Smooth muscle cell (in vitro differentiated cells): ENCODE results near the gene KRT36. TPM values are rescaled to one million over a fixed set of nuclear protein-coding genes. Genes with fewer than 3 reads are reported as not detected.

Experiments
- DNase-seq: peaks from one replicate; lab custom pipeline; 2025; ENCODE audit not compliant: unreplicated experiment; lab: John Stamatoyannopoulos, UW
- H2AFZ ChIP-seq: fragments of 200-600 bp; sonication (generic); 2 replicates; pipeline ENCODE4 v1.6.0; 2016; ENCODE audit warnings: antibody characterized with exemption, low read depth, mild to moderate bottlenecking
- H3F3A ChIP-seq: fragments of 200-600 bp; sonication (generic); 2 replicates; pipeline ENCODE4 v1.6.0; 2017; ENCODE audit warnings: antibody characterized with exemption, low read depth
- H3K27ac ChIP-seq: fragments of 200-600 bp; sonication (generic); 2 replicates; pipeline ENCODE4 v1.5.1; 2016; ENCODE audit warnings: low read depth, mild to moderate bottlenecking
- H3K27me3 ChIP-seq: fragments of 200-600 bp; sonication (generic); 2 replicates; pipeline ENCODE4 v1.6.1; 2016; ENCODE audit warnings: low read depth, mild to moderate bottlenecking
- H3K36me3 ChIP-seq: fragments of 200-600 bp; sonication (generic); 2 replicates; pipeline ENCODE4 v1.5.1; 2016; ENCODE audit warnings: low read depth
- H3K4me1 ChIP-seq: fragments of 200-600 bp; sonication (generic); 2 replicates; pipeline ENCODE4 v1.5.1; 2016; ENCODE audit warnings: low read depth
- H3K4me2 ChIP-seq: fragments of 200-600 bp; sonication (generic); 2 replicates; pipeline ENCODE4 v1.6.0; 2016; ENCODE audit warnings: mild to moderate bottlenecking
- H3K4me3 ChIP-seq: fragments of 200-600 bp; sonication (generic); 2 replicates; pipeline ENCODE4 v1.5.1; 2016; ENCODE audit warnings: mild to moderate bottlenecking
- H3K79me2 ChIP-seq: fragments of 200-600 bp; sonication (generic); 2 replicates; pipeline ENCODE4 v1.6.0; 2016; ENCODE audit warnings: low read depth, mild to moderate bottlenecking
- H3K9ac ChIP-seq: fragments of 200-600 bp; sonication (generic); 2 replicates; pipeline ENCODE4 v1.6.0; 2016; ENCODE audit warnings: low read depth
- H3K9me3 ChIP-seq: fragments of 200-600 bp; sonication (generic); replicated peaks from 2 replicates; pipeline ENCODE4 v1.5.1; 2016; ENCODE audit warnings: low read depth
- H4K20me1 ChIP-seq: fragments of 200-600 bp; sonication (generic); 2 replicates; pipeline ENCODE4 v1.6.0; 2016; ENCODE audit warnings: low read depth
- CTCF ChIP-seq: fragments of 200-600 bp; sonication (generic); IDR thresholded peaks from 2 replicates; pipeline ENCODE4 v1.5.1; 2017; ENCODE audit warnings: borderline replicate concordance, mild to moderate bottlenecking, antibody characterized with exemption; ENCODE audit not compliant: insufficient read depth, poor library complexity, severe bottlenecking
- WGBS: methylation state at CpG from one replicate; pipeline ENCODE4 v1.1.7; 2016; ENCODE audit warnings: low lambda C conversion rate; 5-methylcytosine and 5-hydroxymethylcytosine counted together
- polyA plus RNA-seq: library from polyadenylated mRNA; unstranded; fragments of >200 nt; fragmentation: Nextera tagmentation; extraction: Ambion mirVana; gene quantifications from 2 replicates; pipeline ENCODE4 v1.2.1, GENCODE V29; 2016
- total RNA-seq: library from RNA; depleted of rRNA; stranded (reverse); fragments of >200 nt; gene quantifications from 2 replicates; pipeline ENCODE4 v1.2.3, GENCODE V29; 2014

The KRT36 gene
- total and polyA plus RNA-seq, 2 experiments from 2014 or later = 0.09 TPM; not detected in 1

GRCh38 chr17:41448506-41448905 lies 41.2 kb downstream of the KRT36 start:
- Histone ChIP-seq H3K9ac (no peak overlapping the region), H3K4me2 (no peak overlapping the region), H3K27ac (no peak overlapping the region), H3K4me1 (no peaks in the 10 kb centered on the region), H3K36me3 (no peaks in the 10 kb centered on the region), H3K27me3 (no peaks in the 10 kb centered on the region), H3F3A (no peaks in the 10 kb centered on the region), H2AFZ (no peak overlapping the region), H3K79me2 (no peaks in the 10 kb centered on the region), H3K4me3 (no peak overlapping the region), H3K9me3 (no peaks in the 10 kb centered on the region), H4K20me1 (no peaks in the 10 kb centered on the region)
- 73% methylated on average over 2 of the region's 2 CpGs for WGBS
- TF ChIP-seq CTCF = no peak
- no peak for DNase-seq

- Histone ChIP-seq H3K4me1 (no peaks in the 10 kb centered on the region), H2AFZ (no peak overlapping the region), H3K79me2 (no peaks in the 10 kb centered on the region), H3K9ac (no peak overlapping the region), H3F3A (no peaks in the 10 kb centered on the region), H3K27me3 (no peaks in the 10 kb centered on the region), H3K27ac (peak overlapping the region; percentile 11), H3K36me3 (no peaks in the 10 kb centered on the region), H3K4me3 (no peak overlapping the region), H4K20me1 (no peaks in the 10 kb centered on the region), H3K9me3 (no peaks in the 10 kb centered on the region), H3K4me2 (peak overlapping the region; percentile 15)
- WGBS = 24% methylated on average over 2 of the region's 2 CpGs
- DNase-seq = no peak
- TF ChIP-seq CTCF = no peak
Measured at GRCh38 chr17:41446806-41447205, 42.9 kb downstream of the KRT36 start.

DNA sequence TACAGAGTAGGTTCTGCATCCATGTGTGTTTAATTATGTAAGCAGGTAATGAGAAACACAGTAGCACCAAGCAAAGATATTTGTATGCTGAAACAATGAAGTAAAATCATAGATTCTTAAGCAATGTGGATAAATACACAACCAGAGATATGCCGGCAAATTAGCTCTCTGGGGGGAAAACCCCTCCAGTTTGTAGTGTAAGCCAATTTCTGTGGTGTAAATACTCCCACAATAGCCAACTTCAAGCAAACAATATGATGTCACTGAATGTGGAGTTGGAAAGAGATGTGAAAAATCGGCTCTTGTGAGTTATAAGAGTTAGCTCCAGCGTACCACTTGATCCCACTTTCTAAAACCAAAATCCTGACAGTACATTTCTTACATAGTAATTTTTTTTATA lies 45.1 kb downstream of the KRT36 start:
- 74% methylated on average over 3 of the region's 3 CpGs for WGBS
- H3K36me3 ChIP-seq = no peaks in the 10 kb centered on the region
- H3K27me3 ChIP-seq = no peaks in the 10 kb centered on the region
- no peak overlapping the region for H3K4me3 ChIP-seq
- no peak overlapping the region for H2AFZ ChIP-seq
- H3K9ac ChIP-seq = no peak overlapping the region
- no peaks in the 10 kb centered on the region for H3K4me1 ChIP-seq
- no peaks in the 10 kb centered on the region for H3K79me2 ChIP-seq
- H4K20me1 ChIP-seq = no peaks in the 10 kb centered on the region
- no peak overlapping the region for H3K4me2 ChIP-seq
- H3K27ac ChIP-seq = no peak overlapping the region
- TF ChIP-seq CTCF = no peak
- H3F3A ChIP-seq = no peaks in the 10 kb centered on the region
- H3K9me3 ChIP-seq = no peaks in the 10 kb centered on the region
- DNase-seq = no peak

DNA sequence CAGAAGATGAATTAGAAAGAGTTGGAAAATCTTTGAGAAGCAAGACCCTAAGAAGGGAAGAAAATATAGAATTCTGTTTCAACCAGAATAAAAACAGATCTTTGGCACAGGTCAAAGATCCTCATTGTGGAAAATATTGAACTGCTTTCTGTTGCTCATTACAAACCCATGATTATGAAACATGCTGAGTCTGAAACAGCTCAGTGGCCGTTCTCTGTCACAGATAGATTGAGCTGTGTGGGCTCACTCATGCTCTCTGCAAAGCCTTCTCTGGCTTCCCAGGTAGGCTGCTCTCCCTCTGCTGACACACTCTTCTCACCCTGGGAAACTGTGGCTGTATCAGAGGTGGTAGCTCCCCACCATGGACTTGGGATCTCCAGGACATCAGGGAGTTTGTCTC lies 45.5 kb downstream of the KRT36 start:
- H3K9me3 ChIP-seq = no peaks in the 10 kb centered on the region
- no peaks in the 10 kb centered on the region for H3K4me1 ChIP-seq
- no peak for DNase-seq
- 74% methylated on average over 1 of the region's 1 CpG for WGBS
- no peak overlapping the region for H2AFZ ChIP-seq
- H3K27ac ChIP-seq = no peak overlapping the region
- H3K4me2 ChIP-seq = no peak overlapping the region
- H4K20me1 ChIP-seq = no peaks in the 10 kb centered on the region
- H3K9ac ChIP-seq = no peak overlapping the region
- H3K4me3 ChIP-seq = no peak overlapping the region
- no peaks in the 10 kb centered on the region for H3K36me3 ChIP-seq
- no peaks in the 10 kb centered on the region for H3K79me2 ChIP-seq
- H3F3A ChIP-seq = no peaks in the 10 kb centered on the region
- no peak for TF ChIP-seq CTCF
- no peaks in the 10 kb centered on the region for H3K27me3 ChIP-seq
